PC-9 (cell line): ENCODE measurements around the gene OPALIN.

Experiments
- EZH2 ChIP-seq: fragments of 200-600 bp; sonication (generic); IDR thresholded peaks from 2 replicates; pipeline ENCODE4 v1.8.0; 2017; ENCODE audit warnings: antibody characterized with exemption, low read depth
- TF ChIP-seq, protein P1 (sequence below): fragments of 200-600 bp; sonication (generic); conservative IDR thresholded peaks from 2 replicates; pipeline ENCODE4 v1.6.1; 2017; ENCODE audit warnings: mixed run types, antibody characterized with exemption, mild to moderate bottlenecking, moderate library complexity

DNA sequence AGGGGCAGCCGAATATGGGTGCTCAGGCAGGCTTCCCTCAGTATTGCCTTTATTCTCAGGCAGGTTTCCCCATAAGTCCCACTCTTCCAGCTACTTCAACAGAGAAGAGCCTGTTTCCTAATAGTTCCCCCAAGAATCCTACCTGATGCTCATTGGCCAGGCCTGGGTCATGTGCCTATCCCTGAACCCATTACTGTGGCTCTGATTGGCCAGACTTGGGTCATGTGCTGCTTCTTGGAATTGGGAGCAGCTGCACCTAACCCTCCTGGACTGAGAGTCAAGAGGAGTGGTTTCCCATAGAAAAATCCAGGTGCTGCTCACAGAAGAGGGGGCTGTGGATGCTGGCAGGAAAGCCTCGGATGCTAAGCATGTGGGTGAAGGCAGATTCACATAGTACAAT is 21.7 kb downstream of the OPALIN start:
- TF ChIP-seq, protein P1, sequence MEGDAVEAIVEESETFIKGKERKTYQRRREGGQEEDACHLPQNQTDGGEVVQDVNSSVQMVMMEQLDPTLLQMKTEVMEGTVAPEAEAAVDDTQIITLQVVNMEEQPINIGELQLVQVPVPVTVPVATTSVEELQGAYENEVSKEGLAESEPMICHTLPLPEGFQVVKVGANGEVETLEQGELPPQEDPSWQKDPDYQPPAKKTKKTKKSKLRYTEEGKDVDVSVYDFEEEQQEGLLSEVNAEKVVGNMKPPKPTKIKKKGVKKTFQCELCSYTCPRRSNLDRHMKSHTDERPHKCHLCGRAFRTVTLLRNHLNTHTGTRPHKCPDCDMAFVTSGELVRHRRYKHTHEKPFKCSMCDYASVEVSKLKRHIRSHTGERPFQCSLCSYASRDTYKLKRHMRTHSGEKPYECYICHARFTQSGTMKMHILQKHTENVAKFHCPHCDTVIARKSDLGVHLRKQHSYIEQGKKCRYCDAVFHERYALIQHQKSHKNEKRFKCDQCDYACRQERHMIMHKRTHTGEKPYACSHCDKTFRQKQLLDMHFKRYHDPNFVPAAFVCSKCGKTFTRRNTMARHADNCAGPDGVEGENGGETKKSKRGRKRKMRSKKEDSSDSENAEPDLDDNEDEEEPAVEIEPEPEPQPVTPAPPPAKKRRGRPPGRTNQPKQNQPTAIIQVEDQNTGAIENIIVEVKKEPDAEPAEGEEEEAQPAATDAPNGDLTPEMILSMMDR, result no peak
- no peak for TF ChIP-seq EZH2
